ENCODE results near the gene ARHGEF38. TPM values are rescaled to one million over a fixed set of nuclear protein-coding genes. Genes with fewer than 3 reads are reported as not detected.
"Not testable (repeated sequence)": the region's sequence is repeated elsewhere in the genome, so short reads cannot be mapped to it uniquely, and the experiment has no call there.

The ARHGEF38 gene
- polyA plus RNA-seq, 1 donor, result 0.86 TPM

DNA sequence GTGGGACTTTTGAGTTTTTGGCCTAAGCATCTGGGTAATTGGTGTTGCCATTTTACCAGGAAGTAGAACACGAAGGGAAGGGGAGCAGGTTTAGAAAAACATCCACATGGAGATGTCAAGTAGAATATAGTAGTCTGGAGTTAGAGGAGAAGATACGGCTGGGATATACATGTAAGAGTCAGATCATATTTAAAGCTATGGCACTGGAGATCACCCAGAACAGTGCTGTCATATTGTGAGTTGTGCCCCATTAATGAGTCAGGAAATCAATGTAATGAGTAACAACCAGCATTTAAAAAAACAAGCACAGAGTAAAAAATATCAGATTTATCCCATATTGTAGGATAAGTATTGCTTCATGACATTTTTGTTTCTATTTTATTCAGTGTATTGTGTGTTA lies 160.3 kb downstream of the ARHGEF38 start:
- DNase-seq (ENCODE audit: low read depth), result no peak

DNA sequence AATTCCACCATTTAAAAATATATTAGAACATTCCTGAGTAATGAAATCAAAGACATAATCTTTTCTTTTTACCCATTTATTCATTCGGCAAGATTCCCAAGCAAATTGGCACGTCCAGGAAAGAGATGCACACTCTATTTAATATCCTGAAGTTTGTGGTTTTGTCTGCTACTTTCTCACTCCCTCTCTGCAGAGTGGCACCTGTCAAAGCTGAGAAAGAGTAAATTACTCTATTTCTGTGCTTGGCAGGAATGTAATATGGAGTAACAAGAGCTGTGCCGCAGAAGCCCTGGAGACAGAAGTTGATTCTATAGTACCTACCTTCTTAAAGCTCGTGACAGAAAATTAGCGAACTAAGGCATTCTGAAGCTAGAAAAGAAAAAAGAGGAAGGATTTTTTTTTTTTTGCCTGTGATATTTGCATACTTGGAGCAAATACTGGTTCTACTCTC lies 161.7 kb downstream of the ARHGEF38 start:
- DNase-seq (ENCODE audit: low read depth), result no peak

DNA sequence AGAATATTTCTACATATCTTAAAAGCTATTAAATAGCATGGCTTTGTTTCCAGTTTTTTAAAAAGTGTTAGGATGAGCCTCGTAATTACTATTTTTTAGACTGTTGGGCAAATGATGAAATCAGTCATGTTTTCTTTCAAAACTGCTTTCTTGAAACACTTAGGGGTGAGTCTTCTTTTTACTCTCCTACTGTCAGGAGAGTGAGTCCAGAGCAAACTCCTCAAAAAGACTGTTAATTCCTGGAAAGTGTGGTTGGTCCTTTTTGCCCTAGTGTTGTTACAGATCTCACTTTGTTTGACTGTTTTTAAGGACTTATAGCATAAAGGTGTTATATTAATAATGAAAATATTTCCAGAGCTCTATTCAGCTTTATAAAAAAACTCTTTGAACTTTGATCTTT lies 162.5 kb downstream of the ARHGEF38 start:
- no peak for DNase-seq (ENCODE audit: low read depth)

DNA sequence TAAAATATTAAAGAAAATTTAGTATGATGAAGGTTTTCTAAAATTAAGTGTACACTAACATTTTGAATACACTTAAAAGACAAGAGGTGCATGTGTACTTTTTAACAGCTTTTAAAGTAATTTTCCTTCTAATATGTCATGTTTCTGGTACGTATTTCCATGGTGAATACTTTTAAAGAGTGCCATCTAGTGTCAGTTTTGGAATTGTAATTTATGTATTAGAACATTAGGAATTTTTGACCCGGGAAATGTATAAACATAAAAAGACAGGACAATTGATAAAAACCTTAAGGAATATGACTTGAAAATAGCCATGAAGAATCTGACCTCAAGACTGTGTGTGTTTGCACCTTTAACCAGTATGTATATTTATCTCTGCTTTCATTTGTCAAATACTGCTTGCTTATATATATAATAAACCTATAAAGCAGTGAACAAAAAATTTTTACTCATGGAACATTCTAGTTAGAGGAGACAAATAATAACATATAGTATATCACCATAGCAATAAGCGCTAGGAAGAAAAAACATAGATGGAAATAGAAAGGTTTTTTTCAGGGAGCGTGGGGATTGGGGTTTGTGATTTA lies 163.4 kb downstream of the ARHGEF38 start:
- DNase-seq (ENCODE audit: low read depth), result no peak

DNA sequence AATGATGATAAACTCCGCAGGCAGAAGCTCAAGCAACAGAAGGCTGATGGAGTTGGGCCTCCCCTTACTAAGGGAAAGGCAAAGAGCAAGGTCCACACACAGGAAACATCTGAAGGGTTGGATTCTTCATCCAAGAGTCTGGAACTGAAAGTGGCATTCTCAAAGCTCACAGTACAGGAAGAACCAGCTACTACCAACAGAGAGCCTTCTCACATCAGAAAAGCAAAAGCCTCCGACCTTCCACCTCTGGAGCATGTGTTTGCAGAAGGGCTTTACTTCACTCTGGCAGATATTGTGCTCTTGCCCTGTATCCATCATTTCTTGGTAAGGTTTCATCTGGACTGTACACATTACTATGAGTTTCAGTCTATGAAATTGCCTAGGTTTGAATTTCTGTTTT lies 166.8 kb downstream of the ARHGEF38 start:
- DNase-seq (ENCODE audit: low read depth), result no peak

DNA sequence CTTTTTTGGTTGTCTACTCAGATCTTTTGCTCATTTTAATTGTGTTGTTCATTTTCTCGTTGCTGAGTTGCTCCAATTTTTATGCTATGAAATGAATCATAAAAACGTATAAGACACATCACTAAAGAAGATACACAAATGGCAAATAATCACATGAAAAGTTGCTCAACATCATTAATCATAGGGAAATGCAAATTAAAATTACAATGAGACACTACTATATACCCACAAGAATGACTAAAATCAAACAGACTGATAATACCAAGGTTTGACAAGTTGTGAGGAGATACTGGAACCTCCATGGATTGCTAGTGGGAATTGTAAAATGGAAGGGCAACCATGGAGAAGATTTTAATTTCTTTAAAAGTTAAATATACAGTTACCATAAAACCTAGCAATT lies 173.2 kb downstream of the ARHGEF38 start:
- no peak for DNase-seq (ENCODE audit: low read depth)

DNA sequence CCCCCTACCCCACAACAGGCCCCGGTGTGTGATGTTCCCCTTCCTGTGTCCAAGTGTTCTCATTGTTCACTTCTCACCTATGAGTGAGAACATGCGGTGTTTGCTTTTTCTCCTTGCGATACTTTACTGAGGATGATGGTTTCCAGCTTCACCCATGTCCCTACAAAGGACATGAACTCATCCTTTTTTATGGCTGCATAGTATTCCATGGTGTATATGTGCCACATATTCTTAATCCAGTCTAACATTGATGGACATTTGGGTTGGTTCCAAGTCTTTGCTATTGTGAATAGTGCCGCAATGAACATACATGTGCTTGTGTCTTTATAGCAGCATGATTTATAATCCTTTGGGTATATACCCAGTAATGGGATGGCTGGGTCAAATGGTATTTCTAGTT lies 177.5 kb downstream of the ARHGEF38 start:
- not testable (repeated sequence) for DNase-seq (ENCODE audit: low read depth)

Other genes starting within 250 kb of the ARHGEF38 start
- gene PPA2, start 78.6 kb upstream of the ARHGEF38 start, polyA plus RNA-seq (ENCODE audit: insufficient read length), result 51.4 TPM
- 31.8 TPM for gene INTS12, start 156.1 kb downstream of the ARHGEF38 start, polyA plus RNA-seq (ENCODE audit: insufficient read length)
- 8.0 TPM for gene GSTCD, start 156.2 kb downstream of the ARHGEF38 start, polyA plus RNA-seq (ENCODE audit: insufficient read length)